ENCODE results near the gene CALCOCO1.
"Not testable (repeated sequence)": the region's sequence is repeated elsewhere in the genome, so short reads cannot be mapped to it uniquely, and the experiment has no call there.

The CALCOCO1 gene

GRCh38 chr12:53698948-53699677 lies 28.1 kb downstream of the CALCOCO1 start:
- no peak for DNase-seq (ENCODE audit: low read depth)

GRCh38 chr12:53696655-53697331 lies 30.5 kb downstream of the CALCOCO1 start:
- DNase-seq (ENCODE audit: low read depth): no peak

DNA sequence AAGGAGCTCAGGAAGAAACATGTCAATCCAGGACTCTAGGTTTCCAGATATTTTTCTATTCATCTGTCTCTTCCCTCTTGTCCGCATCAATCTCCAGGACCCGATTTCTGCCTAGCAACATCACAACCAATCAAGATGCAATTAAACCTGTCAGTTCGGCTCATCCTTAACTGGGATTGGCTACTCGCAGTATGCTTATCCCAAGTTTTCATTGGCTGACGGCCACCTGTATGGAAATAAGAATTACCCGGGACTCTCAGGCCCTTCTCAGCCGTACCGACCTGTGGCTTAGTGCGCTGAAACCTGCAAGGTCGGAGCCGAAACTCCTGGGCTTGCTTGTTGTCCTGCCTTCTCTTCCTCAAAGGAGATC lies 31.0 kb downstream of the CALCOCO1 start:
- peak; percentile 93 for DNase-seq (ENCODE audit: low read depth)

DNA sequence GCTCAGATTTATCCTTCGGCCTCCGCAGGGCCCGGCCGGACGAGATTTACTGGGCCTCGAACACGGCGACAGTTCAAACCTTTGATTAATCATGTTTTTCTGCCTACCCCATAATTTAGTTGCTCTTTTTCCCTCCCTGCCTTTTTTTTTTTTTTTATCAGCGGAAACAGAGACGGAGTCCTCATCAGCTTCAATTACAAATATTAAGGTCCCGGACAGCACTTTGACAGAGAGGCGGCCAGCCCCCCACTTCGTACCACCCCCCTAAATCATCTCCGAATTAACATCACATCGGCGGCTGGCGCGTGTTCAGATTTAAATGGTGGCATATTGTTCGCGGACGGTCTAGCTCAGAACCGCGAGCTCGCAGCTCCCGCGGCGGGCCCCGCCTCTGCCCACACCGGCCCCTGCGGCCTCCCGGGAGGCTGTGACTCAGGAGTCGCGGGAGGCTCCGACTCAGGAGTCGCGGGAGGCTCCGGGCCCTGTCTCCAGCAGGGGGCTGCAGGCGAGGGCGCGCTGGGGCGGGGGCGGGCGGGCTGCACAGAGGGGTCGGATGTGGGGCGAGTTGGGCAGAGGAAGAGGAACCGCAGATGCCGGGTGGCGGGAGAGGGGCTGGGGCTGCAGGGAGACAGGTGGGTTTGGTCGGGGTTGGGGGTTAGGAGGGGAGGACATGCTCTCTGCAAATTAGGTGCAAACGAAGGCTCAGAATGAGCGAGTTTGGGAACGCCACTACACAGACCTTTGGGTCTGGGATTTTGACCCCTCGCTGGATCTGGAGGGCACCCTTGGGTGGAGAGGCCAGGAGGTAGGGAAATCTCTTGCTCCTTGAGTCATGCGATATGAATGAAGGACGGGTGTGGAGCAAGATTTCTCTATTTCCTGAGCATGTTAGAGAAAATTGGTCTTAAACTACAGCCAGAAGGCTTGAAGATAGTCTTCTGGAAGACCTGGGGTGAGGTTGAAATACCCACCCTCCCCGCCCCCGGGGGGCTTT lies 31.8 kb downstream of the CALCOCO1 start:
- DNase-seq (ENCODE audit: low read depth): peak; percentile 82

GRCh38 chr12:53694756-53695151 lies 32.5 kb downstream of the CALCOCO1 start:
- no peak for DNase-seq (ENCODE audit: low read depth)

- no peak for DNase-seq (ENCODE audit: low read depth)
These were observed 39.1 kb downstream of the CALCOCO1 start for GRCh38 chr12:53688134-53688533.

GRCh38 chr12:53686436-53686835 lies 40.8 kb downstream of the CALCOCO1 start:
- DNase-seq (ENCODE audit: low read depth): no peak

DNA sequence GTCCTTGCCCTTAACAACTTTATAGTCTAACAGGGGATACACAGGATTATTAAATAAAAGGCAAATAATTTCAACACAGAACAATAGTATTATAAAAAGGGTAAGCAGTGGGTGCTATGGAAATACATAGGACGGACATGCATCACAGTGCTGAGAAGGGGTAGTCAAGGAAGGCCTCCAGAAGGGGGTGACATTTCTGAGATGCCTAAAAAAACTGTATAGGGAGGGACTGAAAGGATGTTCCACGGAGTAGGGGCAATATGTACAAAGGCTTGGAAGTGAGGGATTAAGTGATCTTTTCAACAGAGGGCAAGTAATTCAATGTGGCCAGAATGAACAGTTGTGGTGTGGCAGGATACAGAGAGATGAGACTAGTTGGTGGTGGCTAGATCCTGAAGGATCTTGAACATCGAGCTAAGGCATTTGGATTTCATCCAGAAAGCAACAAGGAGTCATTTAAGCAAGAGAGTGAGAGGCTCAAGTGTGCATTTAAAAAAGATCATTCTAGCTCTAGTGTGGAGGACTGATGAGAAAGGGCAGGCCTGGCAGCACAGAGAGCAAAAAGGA lies 42.5 kb downstream of the CALCOCO1 start:
- DNase-seq (ENCODE audit: low read depth): no peak

DNA sequence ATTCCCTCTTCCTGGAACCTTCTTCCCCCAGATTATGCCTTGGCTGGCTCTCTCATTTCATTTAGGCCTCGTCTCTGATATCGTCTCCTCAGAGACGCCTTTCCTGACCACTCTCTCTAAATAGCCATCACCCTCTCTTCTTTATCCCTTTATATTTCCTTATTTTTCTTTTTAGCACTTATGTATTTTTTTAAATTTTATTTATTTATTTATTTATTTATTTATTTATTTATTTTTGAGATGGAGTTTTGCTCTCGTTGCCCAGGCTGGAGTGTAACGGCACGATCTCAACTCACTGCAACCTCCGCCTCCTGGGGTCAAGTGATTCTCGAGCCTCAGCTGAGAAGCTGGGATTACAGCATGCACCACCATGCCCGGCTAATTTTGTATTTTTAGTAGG lies 43.3 kb downstream of the CALCOCO1 start:
- no peak for DNase-seq (ENCODE audit: low read depth)

- DNase-seq (ENCODE audit: low read depth): no peak
These were observed 43.8 kb downstream of the CALCOCO1 start for GRCh38 chr12:53683494-53683893.

DNA sequence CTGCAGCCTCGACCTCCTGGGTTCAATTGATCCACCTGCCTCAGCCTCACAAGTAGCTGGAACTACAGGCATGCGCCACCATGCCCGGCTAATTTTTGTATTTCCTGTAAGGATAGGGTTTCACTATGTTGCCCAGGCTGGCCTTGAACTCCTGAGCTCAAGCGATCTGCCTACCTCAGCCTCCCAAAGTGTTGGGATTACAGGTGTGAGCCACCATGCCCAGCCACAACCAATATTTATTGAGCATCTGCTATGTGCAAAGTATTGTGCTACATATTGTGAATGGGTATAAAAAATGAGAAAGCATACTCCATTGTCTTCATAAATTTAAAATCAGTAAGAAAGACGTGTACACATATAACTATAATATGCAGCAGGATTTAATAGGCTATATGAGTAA lies 47.2 kb downstream of the CALCOCO1 start:
- DNase-seq (ENCODE audit: low read depth): not testable (repeated sequence)

- DNase-seq (ENCODE audit: low read depth): no peak
These were observed 49.5 kb downstream of the CALCOCO1 start for GRCh38 chr12:53677800-53678148.

- DNase-seq (ENCODE audit: low read depth): no peak
These were observed 50.0 kb downstream of the CALCOCO1 start for GRCh38 chr12:53677016-53677799.

DNA sequence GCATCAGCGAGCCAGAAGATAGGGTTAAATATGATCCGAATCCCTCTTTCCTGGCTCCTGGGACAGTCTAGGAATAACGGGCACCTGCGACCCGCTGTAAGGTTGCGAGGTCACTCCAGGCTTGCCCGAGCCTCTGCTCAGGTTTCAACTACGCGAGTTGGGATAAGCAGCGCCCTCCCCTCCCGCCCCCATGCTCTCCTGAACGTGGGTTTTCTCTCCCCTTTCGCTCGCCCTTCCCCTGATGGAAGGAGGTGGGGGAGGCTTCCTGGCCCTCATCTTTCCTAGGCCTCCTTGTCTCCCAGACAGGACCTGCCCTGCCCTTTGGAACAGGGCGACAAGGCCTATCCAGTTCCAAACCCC lies 50.6 kb downstream of the CALCOCO1 start:
- peak; percentile 60 for DNase-seq (ENCODE audit: low read depth)

DNA sequence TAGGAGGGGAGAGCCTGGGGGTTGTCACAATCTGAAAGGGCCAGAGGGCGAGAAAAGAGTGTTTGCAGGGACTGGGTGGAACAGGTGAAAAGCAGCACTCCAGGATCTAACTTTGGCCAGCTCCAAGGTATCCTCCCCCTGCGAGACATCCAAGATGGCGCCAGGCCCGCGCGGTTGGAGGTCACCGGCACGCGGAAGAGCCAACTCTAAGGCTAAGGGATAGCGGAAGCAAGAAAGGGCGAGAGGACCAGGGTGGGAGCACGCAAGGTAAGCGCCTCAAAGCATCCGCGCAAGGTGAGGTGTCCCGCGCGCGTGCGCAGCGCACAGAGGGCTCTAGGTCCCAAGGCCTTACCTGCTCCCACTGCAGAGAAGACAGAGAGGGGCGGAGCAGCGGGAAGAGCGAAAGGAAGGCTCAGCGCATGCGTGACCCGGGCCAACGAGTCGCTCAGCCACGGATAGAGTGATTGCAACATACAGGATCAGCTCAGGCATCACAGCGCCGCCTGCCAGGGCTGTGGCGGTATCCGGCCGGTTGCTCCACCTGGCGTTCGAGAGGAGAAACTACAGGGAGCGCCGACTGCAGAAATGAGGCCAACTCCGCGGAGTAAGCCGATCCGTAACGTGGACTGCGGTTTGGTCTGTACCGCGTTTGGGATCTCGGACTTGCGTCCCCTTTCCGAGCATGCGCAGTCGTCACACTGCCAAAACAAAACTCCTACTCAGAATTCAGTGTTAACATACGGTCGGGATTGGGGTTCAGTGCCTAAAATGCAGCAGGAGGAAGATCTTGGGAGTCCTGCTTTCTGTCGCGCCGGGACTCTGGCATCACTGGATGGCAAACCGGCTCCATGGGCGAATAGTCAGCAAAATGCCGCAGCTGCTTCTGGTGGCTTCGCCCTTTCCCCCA lies 51.3 kb downstream of the CALCOCO1 start, which contains the start of gene ATP5MC2:
Gene ATP5MC2, minus strand, starts transcription at position 383 of the 907 bp plus-strand sequence. CDS start 3,469 bp downstream, outside the sequence.
- peak; percentile 98 for DNase-seq (ENCODE audit: low read depth)

- no peak for DNase-seq (ENCODE audit: low read depth)
These were observed 52.1 kb downstream of the CALCOCO1 start for GRCh38 chr12:53674977-53675700.

DNA sequence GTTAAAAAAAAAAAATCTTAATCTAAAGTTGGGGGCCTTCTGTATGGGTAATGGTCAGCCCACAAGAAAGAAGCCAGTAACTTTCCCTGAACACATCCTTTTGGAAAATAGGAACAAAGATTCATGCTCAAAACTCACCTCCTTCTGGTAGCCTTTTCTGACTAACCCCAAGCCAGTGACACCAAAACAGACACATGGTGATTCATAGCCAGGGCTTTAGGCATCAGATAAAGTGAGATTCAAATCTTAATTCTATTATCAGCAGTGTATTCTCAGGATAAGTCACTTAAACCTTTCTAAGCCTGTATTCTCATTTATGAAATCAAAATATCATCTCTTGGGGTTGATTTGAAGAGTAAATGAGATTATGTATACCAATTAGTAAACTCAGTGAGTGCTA lies 56.3 kb downstream of the CALCOCO1 start:
- no peak for DNase-seq (ENCODE audit: low read depth)

- DNase-seq (ENCODE audit: low read depth): peak; percentile 63
These were observed 56.9 kb downstream of the CALCOCO1 start for GRCh38 chr12:53670308-53670707.

GRCh38 chr12:53667080-53667479 lies 60.2 kb downstream of the CALCOCO1 start:
- no peak for DNase-seq (ENCODE audit: low read depth)

DNA sequence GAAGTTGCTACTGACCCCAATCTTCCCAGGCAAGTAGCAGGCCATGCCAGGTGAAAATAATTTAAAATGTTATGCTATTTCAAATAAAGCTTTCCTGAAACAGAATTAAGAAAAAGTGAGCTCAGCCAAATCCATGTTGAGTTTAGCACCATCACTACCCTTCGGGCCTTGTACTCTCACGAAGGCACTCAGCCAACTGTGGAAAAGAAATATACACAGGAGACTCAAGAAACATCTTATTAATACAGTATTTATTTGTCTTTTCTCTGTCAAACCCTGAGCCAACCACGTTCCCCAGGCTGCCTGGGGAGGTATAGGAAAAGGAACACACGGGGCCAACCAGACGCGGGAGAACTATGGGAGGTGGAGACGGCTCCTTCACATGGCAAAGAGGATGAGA lies 62.3 kb downstream of the CALCOCO1 start:
- DNase-seq (ENCODE audit: low read depth): no peak
